Stimulated activated CD4-positive, alpha-beta T cell treated with anti-CD3 and anti-CD28 coated beads, Interleukin-12 subunit alpha, Interleukin-12 subunit beta, amount 100 ng/mL, for 48 hours (primary cell): ENCODE results near the gene FANCD2.
A peak's percentile ranks its signal among the peaks of the same experiment; 100 is the strongest.
"Not testable (repeated sequence)": the region's sequence is repeated elsewhere in the genome, so short reads cannot be mapped to it uniquely, and the experiment has no call there.

Experiments used
- DNase-seq, 3 donors: peaks; one replicate each; pipeline ENCODE4 v3.0.0-alpha.2; 2020; ENCODE audit warnings: low read depth in 2 of 3, low spot score in 1 of 3

The FANCD2 gene

GRCh38 chr3:10012106-10012505 is 14.1 kb upstream of the FANCD2 start:
- no peak for DNase-seq

- DNase-seq = no peak
Observed at GRCh38 chr3:10015461-10015904, 10.8 kb upstream of the FANCD2 start.

DNA sequence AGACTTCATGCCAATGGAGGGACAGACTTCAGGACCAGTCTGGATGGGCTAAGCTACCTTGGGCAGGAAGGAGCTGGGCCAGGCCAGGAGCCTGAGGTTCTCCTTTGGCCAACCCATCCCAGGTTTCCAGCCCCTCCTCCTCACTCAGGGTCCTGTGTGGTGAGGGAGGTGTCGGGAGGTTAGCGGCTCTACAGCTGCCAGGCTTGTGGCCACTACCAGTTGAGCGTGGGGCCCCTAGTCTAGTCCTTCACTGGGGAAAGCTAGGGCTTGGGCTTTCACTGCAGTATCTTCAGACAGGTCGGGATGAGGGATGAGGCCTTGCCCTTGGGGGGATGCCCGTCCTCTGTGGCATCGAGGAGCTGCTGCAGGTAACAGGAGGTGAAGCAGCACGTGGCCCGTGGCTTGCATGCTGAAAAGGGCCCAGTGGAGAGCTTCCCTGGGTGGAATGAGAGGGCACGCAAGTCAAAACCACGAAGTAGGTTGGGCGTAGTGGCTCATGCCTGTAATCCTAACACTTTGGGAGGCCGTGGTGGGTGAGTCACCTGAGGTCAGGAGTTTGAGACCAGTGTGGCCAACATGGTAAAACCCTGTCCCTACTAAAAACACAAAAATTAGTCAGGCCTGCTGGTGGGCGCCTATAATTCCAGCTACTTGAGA is 8.5 kb upstream of the FANCD2 start:
- DNase-seq = peak; percentile 54 to 74 (median 61)

DNA sequence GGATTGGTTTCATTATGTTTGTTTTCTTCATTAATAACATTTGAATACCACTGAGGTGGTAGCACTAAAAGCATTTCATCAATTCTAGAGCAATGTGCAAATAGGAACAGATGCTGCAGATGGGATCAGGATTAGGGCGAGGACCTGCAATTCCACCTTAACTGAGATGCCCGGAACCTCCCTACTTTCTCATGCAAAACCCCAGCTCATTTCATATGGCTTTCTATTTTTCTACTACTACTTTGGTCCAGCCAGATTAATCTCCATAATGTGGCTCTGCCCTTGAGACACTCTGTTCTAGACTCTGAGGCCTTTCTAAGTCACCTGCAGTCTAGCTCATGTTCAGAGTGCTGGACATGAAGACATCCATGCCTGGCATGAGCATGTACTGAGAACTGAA is 7.4 kb upstream of the FANCD2 start:
- DNase-seq = not testable (repeated sequence)

- DNase-seq = no peak
Observed at GRCh38 chr3:10019326-10019725, 6.9 kb upstream of the FANCD2 start.

DNA sequence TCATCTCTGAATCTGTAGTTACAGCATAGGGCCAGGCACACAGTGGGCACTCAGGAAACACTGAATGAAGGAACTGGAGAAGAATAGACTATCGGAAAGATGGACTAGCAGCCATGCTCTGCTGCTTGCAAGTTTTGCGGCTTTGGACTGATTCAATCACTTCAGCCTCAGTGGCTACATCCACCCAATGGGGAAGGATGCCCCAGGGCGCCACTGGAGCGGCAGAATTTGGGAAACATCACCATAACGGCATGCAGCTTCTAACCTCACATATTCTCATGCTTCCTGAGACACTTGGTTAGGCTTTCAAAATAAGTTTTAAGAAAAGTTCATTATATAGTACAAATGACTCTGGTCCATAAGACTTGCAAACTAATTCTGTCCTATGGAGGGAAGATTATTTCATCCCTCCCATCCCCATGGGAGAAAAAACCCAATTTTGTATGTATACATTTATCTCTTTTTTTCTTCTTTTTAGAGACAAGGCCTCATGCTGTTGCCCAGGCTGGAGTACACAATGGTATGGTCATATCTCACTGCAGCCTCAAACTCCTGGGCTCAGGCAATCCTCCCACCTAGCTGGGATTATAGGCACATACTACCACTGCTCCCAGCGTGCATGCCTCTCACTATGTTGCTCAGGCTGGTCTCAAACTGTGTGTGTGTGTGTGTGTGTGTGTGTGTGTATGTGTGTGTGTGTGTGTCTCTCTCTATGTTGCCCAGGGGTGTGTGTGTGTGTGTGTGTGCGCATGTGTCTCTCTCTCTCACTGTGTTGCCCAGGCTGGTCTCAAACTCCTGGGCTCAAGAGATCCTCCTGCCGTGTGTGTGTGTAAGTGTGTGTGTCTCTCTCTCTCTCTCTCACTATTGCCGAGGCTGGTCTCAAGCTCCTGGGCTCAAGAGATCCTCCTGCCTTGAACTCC is 4.1 kb upstream of the FANCD2 start:
- DNase-seq = no peak

DNA sequence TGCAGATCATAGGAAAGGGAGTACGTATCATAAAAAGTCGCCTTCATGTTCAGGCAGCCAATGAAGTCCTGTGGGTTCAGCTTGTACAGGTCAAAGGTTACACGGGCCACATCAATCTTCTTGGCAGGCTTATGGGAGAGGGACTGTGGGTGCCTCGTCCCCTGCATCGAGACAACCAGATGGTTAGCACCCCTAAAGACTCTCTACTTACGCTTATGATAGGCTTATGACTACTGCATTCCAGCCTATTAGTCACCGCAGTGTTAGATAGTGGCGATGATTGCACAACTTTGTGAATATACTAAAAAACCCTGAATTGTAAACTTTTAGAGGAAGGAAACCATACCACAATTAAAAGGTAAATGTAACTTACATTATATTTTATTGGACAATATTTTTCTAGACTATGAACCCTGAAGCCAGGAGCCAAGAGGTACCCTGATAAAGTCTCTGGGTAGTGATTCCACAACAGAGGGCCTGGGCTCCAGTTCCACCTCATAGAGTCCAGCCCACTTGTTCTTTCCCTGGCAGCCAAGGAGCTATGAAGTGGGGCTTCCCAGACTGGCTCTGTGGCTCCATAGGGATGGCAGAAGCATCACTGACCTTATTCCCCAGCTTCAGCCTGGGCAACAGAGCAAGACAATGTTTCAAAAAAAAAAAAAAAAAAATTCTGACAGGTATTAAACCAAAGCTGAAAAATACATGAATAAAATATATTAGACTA is 2.5 kb upstream of the FANCD2 start:
- no peak for DNase-seq

DNA sequence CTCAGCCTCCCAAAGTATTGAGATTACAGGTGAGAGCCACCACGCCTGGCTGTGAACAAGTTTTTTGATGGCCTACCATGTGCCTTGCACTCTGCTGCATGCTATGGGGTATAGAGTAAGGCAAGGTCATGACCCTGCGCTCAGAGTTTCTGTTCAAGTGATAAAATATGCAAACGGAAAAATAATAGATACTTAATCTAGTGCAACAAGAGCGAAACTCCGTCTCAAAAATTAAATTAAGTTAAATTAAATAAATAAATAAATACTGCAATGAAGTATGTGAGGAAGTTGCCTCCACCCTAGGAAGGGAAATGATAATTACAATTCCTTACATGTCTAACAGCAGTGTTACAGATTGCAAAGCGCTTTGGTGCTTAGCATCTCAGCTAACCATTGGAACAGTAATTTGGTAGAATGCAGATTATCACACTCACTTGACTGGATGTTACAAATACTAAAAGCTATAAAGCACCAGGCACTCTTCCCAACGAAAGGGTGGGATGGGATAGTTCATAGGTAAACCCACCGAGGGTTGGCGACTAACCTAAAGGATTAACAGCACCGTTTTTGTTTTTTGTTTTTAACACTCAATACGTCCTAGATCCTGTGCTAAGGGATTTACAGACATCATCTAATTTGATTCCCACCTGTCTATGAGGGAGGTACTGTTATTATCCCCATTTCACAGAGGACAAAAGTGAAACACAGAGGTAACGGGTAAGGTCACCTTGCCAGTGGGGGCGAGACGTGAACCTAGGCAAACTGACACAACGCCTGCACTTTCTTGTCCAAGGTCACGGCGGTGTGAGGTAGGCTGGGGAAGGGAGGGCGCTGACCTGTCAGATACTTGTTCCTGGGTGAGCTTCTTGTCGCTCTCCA is 793 bp upstream of the FANCD2 start:
- no peak for DNase-seq

- DNase-seq = no peak
Observed at GRCh38 chr3:10041034-10041433, 14.8 kb downstream of the FANCD2 start.

DNA sequence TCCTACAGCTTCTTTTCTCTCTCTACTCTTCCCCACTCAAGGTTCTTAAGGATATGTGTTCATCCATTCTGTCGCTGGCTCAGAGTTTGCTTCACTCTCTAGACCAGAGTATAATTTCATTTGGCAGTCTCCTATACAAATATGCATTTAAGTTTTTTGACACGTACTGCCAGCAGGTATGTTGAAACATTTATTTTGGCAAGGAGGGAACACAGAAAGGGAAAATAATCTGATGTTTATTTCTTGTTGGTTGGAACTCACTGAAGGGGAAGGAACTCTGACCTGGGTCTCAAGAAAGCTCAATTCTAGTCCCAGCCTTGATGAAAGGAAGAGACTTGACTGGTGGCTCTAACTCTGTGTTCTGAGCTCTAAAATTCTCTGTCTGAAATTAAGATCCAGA is 21.6 kb downstream of the FANCD2 start:
- no peak for DNase-seq

- not testable (repeated sequence) for DNase-seq
Observed at GRCh38 chr3:10053054-10053453, 26.8 kb downstream of the FANCD2 start.

DNA sequence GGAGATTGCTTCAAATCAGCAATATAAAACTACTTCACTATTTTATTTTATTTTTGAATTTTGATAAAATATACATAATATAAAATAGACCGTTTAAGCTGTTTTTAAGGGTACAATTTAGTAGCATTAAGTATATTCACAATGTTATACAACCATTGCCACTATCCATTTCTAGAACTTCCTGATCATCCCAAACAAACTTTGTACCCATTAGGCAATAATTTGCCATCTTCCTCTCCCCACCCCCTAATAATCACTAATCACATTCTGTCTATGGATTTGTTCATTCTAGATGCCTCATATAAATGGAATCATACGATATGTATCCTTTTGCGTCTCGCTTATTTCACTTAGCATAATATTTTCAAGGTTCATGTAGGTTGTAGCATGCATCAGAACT is 28.9 kb downstream of the FANCD2 start:
- no peak for DNase-seq

GRCh38 chr3:10070077-10070476 is 43.8 kb downstream of the FANCD2 start:
- DNase-seq = not testable (repeated sequence)

DNA sequence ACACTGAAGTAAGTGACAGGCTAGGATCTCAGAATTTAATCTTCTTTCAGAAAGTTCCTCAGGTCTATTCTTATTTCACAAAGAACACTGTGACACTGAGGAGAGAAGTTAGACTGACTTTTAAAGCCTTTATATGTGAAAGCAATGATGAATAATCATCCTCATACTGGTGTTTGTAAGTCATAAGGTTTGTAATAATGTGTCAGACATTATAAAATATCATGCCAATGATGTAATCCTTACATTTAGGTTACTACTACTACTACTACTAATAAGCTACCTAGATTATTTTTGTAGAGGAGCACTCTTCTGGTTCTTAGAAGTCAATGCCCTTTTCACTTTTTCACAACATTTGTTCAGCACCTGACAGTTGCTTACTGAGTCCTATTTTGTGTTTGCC is 48.4 kb downstream of the FANCD2 start:
- no peak for DNase-seq

GRCh38 chr3:10081871-10082270 is 55.6 kb downstream of the FANCD2 start:
- DNase-seq = no peak

GRCh38 chr3:10085738-10086137 is 59.5 kb downstream of the FANCD2 start:
- DNase-seq = no peak

GRCh38 chr3:10088256-10088655 is 62.0 kb downstream of the FANCD2 start:
- no peak for DNase-seq

- DNase-seq = no peak
Observed at GRCh38 chr3:10090179-10090578, 63.9 kb downstream of the FANCD2 start.

DNA sequence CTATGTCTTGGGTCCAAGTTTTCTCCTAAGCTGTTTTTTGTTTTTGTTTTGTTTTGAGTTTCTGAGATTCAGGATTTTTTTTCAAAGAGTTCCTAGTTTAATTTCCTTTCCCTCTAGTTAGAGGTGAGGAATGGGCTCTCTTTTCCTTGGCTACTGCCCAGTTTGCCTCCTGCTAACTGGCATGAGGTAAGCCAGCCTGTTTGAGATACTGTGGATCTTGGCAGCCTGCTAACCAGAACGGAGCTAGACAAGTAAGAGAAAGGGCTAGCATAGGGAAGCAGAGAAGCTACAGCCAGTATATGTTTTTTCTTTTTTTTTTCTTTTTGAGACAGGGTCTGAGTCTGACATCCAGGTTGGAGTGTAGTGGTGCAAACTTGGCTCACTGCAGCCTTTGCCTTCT is 64.5 kb downstream of the FANCD2 start:
- DNase-seq = not testable (repeated sequence)

- DNase-seq = not testable (repeated sequence)
Observed at GRCh38 chr3:10091387-10091786, 65.2 kb downstream of the FANCD2 start.

GRCh38 chr3:10093678-10094077 is 67.4 kb downstream of the FANCD2 start:
- DNase-seq = no peak
